ENCODE results near the gene HSD17B1.

- TF ChIP-seq CTCF (IDR thresholded peaks at IDR 0.05): no peak
- no peak for TF ChIP-seq POLR2A (IDR thresholded peaks at IDR 0.05)
- TF ChIP-seq POLR2AphosphoS5 (IDR thresholded peaks at IDR 0.05): no peak
Measured at GRCh38 chr17:42603318-42603717, 50.6 kb downstream of the HSD17B1 start.

Data from breast epithelium (tissue), 3 donors.